Liver (tissue), 9 donors: ENCODE data around the gene LBP. TPM values are rescaled to one million over a fixed set of nuclear protein-coding genes. Genes with fewer than 3 reads are reported as not detected.

Experiments
- DNase-seq: peaks from one replicate; pipeline ENCODE4 v3.0.0-alpha.2; 2017; ENCODE audit warnings: low spot score
- H3K27ac ChIP-seq, 2 donors: one replicate each; pipeline ENCODE4 v1.7.0; 2013; ENCODE audit warnings: inconsistent platforms in 2 of 2, low read length in 2 of 2, control low read depth in 1 of 2, low read depth in 1 of 2, mild to moderate bottlenecking in 1 of 2
- H3K27me3 ChIP-seq, 4 donors: one replicate each; pipeline versions ENCODE4 v1.6.1 to v1.7.0; 2013; ENCODE audit warnings: low read length in 3 of 4, inconsistent platforms in 1 of 4, mild to moderate bottlenecking in 1 of 4, moderate library complexity in 1 of 4; ENCODE audit not compliant: control insufficient read depth in 4 of 4, insufficient read depth in 4 of 4
- H3K36me3 ChIP-seq, 4 donors: one replicate each; pipeline versions ENCODE4 v1.6.1 to v1.7.0; 2013; ENCODE audit warnings: low read length in 3 of 4, mild to moderate bottlenecking in 3 of 4, low read depth in 1 of 4, moderate library complexity in 1 of 4; ENCODE audit not compliant: control insufficient read depth in 4 of 4, insufficient read depth in 3 of 4
- H3K4me1 ChIP-seq, 4 donors: one replicate each; pipeline versions ENCODE4 v1.6.1 to v1.7.0; 2013; ENCODE audit warnings: low read length in 3 of 4, mild to moderate bottlenecking in 3 of 4, moderate library complexity in 1 of 4; ENCODE audit not compliant: control insufficient read depth in 4 of 4, insufficient read depth in 4 of 4
- H3K4me3 ChIP-seq, 3 donors: one replicate each; pipeline versions ENCODE4 v1.6.1 to v1.7.0; 2013; ENCODE audit warnings: low read length in 3 of 3, control low read depth in 1 of 3, low read depth in 1 of 3, mild to moderate bottlenecking in 1 of 3
- H3K9ac ChIP-seq, 2 donors: one replicate each; pipeline ENCODE4 v1.7.0; 2013; ENCODE audit warnings: low read length in 2 of 2, mild to moderate bottlenecking in 2 of 2, moderate library complexity in 2 of 2, control low read depth in 1 of 2, low read depth in 1 of 2
- H3K9me3 ChIP-seq, 4 donors: one replicate each; pipeline versions ENCODE4 v1.6.1 to v1.7.0; 2013; ENCODE audit warnings: low read length in 3 of 4; ENCODE audit not compliant: control insufficient read depth in 4 of 4
- FOXA2 ChIP-seq: IDR thresholded peaks from 2 replicates; pipeline ENCODE4 v1.6.1; 2016; ENCODE audit warnings: antibody characterized with exemption
- HNF4A ChIP-seq, 2 donors: conservative IDR thresholded peaks; 2 replicates each; pipeline ENCODE4 v1.6.1; 2016; ENCODE audit warnings: antibody characterized with exemption in 2 of 2, mild to moderate bottlenecking in 2 of 2
- HNF4G ChIP-seq: IDR thresholded peaks from 2 replicates; pipeline ENCODE4 v1.6.1; 2016; ENCODE audit warnings: antibody characterized with exemption
- JUND ChIP-seq, 2 donors: IDR thresholded peaks; 2 replicates each; pipeline ENCODE4 v1.6.1; 2016; ENCODE audit warnings: antibody characterized with exemption in 2 of 2
- NR2F2 ChIP-seq: IDR thresholded peaks from 2 replicates; pipeline ENCODE4 v1.6.1; 2016; ENCODE audit warnings: antibody characterized with exemption
- RAD21 ChIP-seq, 2 donors: IDR thresholded peaks; 2 replicates each; pipeline ENCODE4 v1.6.1; 2016; ENCODE audit warnings: antibody characterized with exemption in 2 of 2, mild to moderate bottlenecking in 2 of 2
- RXRA ChIP-seq, 2 donors: IDR thresholded peaks; 2 replicates each; pipeline ENCODE4 v1.6.1; 2017 to 2018; ENCODE audit warnings: antibody characterized with exemption in 2 of 2, mild to moderate bottlenecking in 1 of 2
- SP1 ChIP-seq: IDR thresholded peaks from 2 replicates; pipeline ENCODE4 v1.6.1; 2018; ENCODE audit warnings: antibody characterized with exemption, mild to moderate bottlenecking
- TAF1 ChIP-seq: conservative IDR thresholded peaks from 2 replicates; pipeline ENCODE4 v1.6.1; 2016; ENCODE audit warnings: antibody characterized with exemption, mild to moderate bottlenecking
- YY1 ChIP-seq: IDR thresholded peaks from 2 replicates; pipeline ENCODE4 v1.6.1; 2016; ENCODE audit warnings: antibody characterized with exemption, mild to moderate bottlenecking
- WGBS: extraction: QIAGEN DNeasy Blood & Tissue Kit; methylation state at CpG from one replicate; pipeline ENCODE4 v1.1.7; 2013; 5-methylcytosine and 5-hydroxymethylcytosine counted together
- polyA plus RNA-seq, 2 donors: library from polyadenylated mRNA; stranded (reverse) in 1 of 2; unstranded in 1 of 2; fragments of 200-250 nt in 1 of 2; fragments of >200 nt in 1 of 2; fragmentation: Nextera tagmentation in 1 of 2; extraction: Ambion mirVana in 1 of 2; gene quantifications; one replicate each; pipeline versions ENCODE4 v1.2.1 to v1.2.3, GENCODE V29; 2013 to 2015
- total RNA-seq, 2 donors: library from RNA; depleted of rRNA; stranded (reverse); fragments of >200 nt; gene quantifications; one replicate each; pipeline ENCODE4 v1.2.3, GENCODE V29; 2014
- TF ChIP-seq, protein P1 (sequence below): fragments of 150-350 bp; IDR thresholded peaks from 2 replicates; pipeline ENCODE4 v1.5.1; 2017; ENCODE audit warnings: improper control_type of control experiment, low read depth, low read length; ENCODE audit not compliant: missing input control
- TF ChIP-seq, protein P2 (sequence below): IDR thresholded peaks from 2 replicates; pipeline ENCODE4 v1.6.1; 2016; ENCODE audit warnings: antibody characterized with exemption
- donor health status: healthy.
- donor health status: healthy.
- donor health status: healthy.
- donor health status: healthy.
- donor health status: healthy.

The LBP gene
- total and polyA plus RNA-seq, 4 donors, result 561 to 1,485 (median 1,083) TPM

DNA sequence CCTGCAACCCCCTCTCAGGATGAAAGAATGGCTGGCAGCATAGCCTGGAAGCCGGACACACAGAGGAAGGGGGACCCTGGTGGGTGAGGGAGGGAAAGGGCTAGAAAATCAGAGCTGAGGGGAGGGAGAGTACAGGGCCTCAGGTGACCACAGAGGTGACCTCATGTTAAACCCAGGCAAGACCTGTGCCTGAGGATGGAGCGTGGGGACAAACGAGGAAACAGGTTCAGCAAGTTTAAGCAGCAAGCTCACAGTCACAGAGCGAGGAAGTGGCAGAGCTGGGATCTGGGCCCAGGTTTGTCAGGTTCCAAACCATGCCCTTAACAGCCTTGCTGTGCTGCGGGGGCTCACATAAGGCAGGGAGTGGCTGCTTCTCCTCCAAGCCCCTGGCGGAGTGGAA is 46.3 kb upstream of the LBP start:
- Histone ChIP-seq H3K27ac (no peak overlapping the region), H3K4me3 (no peak overlapping the region), H3K9me3 (no peaks in the 10 kb centered on the region), H3K4me1 (peaks cover 0 to 7% (median under 1%) of the 10 kb centered on the region in 4 donors), H3K27me3 (no peaks in the 10 kb centered on the region), H3K9ac (no peak overlapping the region), H3K36me3 (no peaks in the 10 kb centered on the region)
- TF ChIP-seq, protein P1, sequence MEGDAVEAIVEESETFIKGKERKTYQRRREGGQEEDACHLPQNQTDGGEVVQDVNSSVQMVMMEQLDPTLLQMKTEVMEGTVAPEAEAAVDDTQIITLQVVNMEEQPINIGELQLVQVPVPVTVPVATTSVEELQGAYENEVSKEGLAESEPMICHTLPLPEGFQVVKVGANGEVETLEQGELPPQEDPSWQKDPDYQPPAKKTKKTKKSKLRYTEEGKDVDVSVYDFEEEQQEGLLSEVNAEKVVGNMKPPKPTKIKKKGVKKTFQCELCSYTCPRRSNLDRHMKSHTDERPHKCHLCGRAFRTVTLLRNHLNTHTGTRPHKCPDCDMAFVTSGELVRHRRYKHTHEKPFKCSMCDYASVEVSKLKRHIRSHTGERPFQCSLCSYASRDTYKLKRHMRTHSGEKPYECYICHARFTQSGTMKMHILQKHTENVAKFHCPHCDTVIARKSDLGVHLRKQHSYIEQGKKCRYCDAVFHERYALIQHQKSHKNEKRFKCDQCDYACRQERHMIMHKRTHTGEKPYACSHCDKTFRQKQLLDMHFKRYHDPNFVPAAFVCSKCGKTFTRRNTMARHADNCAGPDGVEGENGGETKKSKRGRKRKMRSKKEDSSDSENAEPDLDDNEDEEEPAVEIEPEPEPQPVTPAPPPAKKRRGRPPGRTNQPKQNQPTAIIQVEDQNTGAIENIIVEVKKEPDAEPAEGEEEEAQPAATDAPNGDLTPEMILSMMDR, result no peak
- TF ChIP-seq, protein P2, sequence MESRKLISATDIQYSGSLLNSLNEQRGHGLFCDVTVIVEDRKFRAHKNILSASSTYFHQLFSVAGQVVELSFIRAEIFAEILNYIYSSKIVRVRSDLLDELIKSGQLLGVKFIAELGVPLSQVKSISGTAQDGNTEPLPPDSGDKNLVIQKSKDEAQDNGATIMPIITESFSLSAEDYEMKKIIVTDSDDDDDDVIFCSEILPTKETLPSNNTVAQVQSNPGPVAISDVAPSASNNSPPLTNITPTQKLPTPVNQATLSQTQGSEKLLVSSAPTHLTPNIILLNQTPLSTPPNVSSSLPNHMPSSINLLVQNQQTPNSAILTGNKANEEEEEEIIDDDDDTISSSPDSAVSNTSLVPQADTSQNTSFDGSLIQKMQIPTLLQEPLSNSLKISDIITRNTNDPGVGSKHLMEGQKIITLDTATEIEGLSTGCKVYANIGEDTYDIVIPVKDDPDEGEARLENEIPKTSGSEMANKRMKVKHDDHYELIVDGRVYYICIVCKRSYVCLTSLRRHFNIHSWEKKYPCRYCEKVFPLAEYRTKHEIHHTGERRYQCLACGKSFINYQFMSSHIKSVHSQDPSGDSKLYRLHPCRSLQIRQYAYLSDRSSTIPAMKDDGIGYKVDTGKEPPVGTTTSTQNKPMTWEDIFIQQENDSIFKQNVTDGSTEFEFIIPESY, result no peak
- TF ChIP-seq JUND (IDR thresholded peaks at IDR 0.05), result no peak
- no peak for TF ChIP-seq FOXA2
- TF ChIP-seq TAF1, result no peak
- TF ChIP-seq NR2F2, result no peak
- no peak for TF ChIP-seq HNF4A (conservative IDR thresholded peaks at IDR 0.05)
- no peak for TF ChIP-seq HNF4G
- no peak for TF ChIP-seq SP1
- TF ChIP-seq YY1, result no peak
- no peak for DNase-seq
- WGBS, result 81% methylated on average over 6 of the region's 6 CpGs

DNA sequence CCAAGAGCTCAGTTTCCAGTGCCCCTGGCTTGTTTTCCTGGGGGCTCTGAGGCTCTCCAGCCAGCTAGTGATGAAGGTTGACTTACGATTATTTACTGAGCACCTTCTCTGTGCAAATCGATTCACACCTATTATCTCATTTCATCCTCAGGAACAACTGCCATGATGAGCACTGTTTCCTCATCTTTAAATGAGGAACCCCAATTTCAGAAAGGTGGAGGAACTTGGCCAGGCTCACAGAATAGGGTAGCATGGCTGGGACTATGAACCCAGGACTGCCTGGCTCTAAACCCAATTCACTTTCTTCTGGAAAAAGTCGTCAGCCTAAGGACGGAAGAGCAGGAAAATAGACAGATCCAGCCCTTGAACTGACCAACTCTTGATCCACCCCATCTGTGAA is 45.8 kb upstream of the LBP start:
- Histone ChIP-seq H3K36me3 (no peaks in the 10 kb centered on the region), H3K4me3 (no peak overlapping the region), H3K27ac (no peak overlapping the region), H3K4me1 (peaks cover 0 to 7% (median under 1%) of the 10 kb centered on the region in 4 donors), H3K27me3 (no peaks in the 10 kb centered on the region), H3K9ac (no peak overlapping the region), H3K9me3 (no peaks in the 10 kb centered on the region)
- 82% methylated on average over 4 of the region's 4 CpGs for WGBS
- no peak for DNase-seq
- TF ChIP-seq JUND (IDR thresholded peaks at IDR 0.05), result no peak

DNA sequence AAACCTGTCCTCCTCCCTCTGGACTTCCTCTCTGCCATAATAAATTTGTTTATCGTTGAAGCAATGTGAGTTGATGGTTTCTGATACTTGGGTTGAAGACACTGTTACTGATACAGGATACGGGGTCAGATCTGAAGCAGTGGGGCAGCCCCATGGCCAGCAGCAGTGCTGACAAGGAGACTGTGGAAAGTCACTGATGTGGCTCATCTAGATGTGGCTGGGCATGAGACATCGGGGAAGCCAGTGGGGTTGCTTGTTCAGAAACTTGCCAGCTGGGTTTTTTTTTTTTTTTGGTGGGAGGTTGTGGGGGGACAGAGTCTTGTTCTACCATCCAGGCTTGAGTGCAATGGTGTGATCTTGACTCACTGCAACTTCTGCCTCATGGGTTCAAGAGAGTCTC is 45.0 kb upstream of the LBP start:
- no peak overlapping the region for H3K9ac ChIP-seq
- no peak for DNase-seq
- H3K27me3 ChIP-seq, result no peaks in the 10 kb centered on the region
- H3K36me3 ChIP-seq, result no peaks in the 10 kb centered on the region
- TF ChIP-seq, protein P1, result no peak
- TF ChIP-seq HNF4A (conservative IDR thresholded peaks at IDR 0.05) (no peak), TAF1 (no peak), YY1 (no peak), RAD21 (IDR thresholded peaks at IDR 0.05) (no peak), JUND (IDR thresholded peaks at IDR 0.05) (no peak), RXRA (IDR thresholded peaks at IDR 0.05) (no peak)
- no peak overlapping the region for H3K27ac ChIP-seq
- no peaks in the 10 kb centered on the region for H3K9me3 ChIP-seq
- 87% methylated on average over 3 of the region's 3 CpGs for WGBS
- peaks cover 0 to 7% (median under 1%) of the 10 kb centered on the region in 4 donors for H3K4me1 ChIP-seq
- no peak overlapping the region for H3K4me3 ChIP-seq
